IPS DF 19.7 (cell line): ENCODE results near the gene IP6K2.
"Not testable (repeated sequence)": the region's sequence is repeated elsewhere in the genome, so short reads cannot be mapped to it uniquely, and the experiment has no call there.

ENCODE experiments used
- DNase-seq: peaks from one replicate; pipeline ENCODE4 v3.0.0-alpha.2; 2013; ENCODE audit warnings: low read depth, low spot score

IP6K2 gene

GRCh38 chr3:48733752-48734518 is 16.9 kb upstream of the IP6K2 start:
- not testable (repeated sequence) for DNase-seq

GRCh38 chr3:48727511-48727910 is 10.5 kb upstream of the IP6K2 start:
- DNase-seq, result no peak

- DNase-seq, result not testable (repeated sequence)
Measured at GRCh38 chr3:48725185-48725855, 8.3 kb upstream of the IP6K2 start.

GRCh38 chr3:48723725-48724124 is 6.7 kb upstream of the IP6K2 start:
- no peak for DNase-seq

DNA sequence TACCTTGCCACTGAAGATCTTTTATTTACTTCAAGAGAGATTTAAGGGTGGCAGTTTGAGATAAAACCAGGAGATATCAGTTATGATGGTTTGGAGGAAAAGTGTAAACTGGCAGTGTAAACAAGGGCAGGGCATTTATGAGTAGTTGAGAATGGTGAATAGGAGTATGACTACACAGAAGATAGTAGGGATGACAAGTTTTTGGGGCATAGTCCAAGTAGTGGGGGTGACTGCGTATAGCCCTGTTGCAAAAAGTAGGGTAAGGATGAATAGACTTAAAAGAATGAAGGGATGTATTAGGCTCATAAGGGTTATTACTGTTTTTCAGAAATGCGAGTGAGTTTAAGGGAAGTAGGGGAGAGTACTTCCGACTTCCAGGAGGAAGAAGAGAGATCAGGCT is 6.3 kb upstream of the IP6K2 start:
- DNase-seq, result not testable (repeated sequence)

DNA sequence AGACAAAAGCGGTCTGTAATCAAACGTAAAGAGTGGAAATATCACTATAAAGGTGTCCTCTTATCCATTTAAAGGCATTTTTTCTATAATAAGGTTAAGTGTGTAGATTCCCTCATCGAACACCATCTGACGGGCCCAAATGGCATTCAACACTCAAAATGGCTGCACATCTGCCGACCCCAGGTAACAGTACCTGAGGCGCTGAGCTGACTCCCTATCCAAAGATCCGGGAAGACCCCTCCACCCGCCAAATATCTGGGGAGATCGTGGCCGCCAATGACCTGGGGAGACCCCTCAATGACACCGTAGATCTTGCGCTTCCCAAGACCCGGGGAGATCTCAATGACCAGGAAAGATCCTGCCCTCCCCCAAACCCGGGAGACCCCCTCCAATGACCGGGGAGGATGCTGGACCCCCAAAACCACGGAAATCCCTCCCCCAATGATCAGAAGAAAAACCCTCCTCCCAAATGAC is 476 bp downstream of the IP6K2 start:
- DNase-seq, result no peak

DNA sequence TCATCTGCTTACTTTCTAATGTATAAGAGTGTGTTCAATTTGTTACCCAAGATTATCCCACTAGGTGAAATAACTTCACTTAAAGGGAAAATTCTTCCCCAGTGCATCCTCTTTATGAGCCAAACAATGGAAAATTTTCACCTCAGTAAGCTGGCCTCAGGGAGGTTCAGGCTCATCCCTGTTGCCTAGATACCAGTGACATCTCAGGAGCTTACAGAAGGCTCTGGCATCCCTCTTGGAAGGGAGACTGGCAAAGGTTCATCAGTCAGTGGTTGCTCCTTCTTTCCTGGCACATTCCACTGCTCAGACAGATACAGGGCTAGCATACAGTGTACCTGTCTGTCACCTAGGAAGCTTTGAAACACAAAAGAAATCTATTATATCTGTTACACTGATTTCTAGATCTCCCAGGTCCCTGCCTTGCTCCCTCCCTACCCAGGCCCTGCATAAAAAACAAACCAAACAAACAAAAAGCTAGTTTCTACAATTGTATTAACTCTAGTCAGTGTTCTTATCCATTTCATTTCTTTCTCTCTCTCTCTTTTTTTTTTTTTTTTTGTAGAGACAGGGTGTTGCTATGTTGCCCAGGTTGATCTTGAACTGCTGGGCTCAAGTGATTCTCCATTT is 1.7 kb downstream of the IP6K2 start:
- DNase-seq, result no peak

DNA sequence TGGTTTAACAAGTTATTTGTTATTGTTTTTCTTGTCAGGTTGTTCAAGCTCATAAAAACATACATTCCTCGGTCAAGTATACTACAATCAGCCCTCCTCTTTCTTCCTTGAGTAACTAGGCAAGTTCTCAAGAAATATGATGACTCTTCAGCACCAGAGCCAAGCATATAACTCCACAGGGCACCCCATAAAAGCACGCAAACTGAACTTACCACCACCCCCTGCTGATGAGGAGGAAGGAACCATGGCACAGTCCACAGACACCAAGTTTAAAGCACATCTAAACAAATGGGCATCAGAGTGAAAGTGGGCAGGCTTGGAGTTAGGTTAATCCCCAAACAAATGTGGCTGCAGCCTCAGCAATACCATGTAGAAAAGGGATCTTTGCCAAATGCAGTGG is 5.3 kb downstream of the IP6K2 start:
- DNase-seq, result no peak

DNA sequence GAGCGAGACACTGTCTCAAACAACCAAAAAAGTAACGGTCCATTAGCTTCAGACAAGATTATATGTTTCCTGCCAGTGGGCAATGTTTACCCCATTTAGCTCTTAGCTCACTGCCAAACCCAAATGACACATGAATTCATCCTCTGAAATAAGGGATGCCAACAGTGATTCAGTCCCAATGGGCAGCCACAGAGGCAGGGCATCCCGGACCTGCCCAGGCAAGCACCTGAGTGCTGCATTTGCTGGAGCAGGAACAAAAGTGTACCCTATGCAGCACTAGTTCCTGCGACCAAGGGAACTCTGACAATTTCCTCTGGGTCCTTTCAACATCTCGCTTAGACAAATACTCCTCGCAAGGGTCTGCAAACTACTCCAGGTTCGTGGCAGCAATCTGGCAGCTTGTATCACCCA is 8.0 kb downstream of the IP6K2 start:
- DNase-seq, result no peak

DNA sequence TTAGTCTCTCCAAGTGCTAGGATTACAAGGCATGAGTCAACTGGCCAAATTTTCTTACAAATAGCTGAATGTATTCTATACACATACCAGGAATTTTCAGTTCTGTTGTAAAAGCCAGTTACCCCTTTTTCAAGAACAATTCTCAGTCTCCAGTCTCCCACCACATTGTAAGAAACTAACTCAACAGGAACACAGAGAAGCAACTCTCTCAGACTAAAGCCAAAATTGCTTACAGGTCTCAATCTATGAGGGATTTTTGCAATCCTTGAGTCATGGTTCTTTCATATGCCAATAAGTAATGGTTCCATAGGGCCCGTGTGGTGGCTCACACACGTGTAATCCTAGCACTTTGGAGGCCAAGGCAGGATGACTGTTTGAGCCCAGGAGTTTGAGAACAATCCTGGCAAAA is 8.5 kb downstream of the IP6K2 start:
- DNase-seq, result no peak

DNA sequence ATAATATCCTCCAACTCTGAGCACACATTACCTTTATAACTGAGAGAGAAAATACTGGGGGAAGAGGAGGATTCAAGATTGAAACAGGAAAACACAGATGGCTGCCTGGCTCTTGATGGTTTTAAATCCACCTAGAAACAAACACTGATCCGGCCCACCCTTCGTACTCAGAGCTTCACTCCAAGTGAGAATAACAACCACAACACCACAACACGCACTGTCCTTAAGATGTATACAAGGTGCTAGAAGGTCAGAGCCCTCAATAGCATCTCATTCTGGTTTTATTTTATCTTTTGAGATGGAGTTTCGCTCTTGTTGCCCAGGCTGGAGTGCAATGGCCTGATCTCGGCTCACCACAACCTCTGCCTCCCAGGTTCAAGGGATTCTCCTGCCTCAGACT is 9.9 kb downstream of the IP6K2 start:
- no peak for DNase-seq

GRCh38 chr3:48702320-48702920 is 14.6 kb downstream of the IP6K2 start:
- DNase-seq, result no peak

DNA sequence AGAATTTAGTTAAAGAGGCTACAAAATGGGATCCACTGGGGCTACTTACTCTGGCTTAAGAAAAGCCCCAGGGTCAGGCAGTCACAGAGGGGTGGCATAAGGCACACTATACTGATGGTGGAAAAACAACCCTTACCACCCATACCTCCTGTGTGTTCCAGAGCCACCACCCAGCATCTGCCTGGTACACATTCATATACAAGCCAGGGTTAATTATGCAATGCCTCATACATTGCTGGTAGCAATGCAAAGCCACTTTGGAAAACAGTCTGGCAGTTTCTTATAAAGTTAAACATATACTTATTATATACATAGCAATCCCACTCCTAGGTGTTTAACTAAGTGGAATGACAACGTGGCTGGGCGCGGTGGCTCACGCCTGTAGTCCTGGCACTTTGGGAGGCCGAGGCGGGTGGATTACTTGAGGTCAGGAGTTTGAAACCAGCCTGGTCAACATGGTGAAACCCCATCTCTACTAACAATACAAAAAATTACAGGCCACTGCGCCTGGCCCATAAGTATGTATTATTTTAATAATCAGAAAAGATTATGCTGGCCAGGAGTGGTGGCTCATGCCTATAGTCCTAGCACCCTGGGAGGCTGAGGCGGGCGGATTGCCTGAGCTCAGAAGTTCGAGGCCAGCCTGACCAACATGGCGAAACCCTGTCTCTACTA is 16.2 kb downstream of the IP6K2 start:
- DNase-seq, result no peak

DNA sequence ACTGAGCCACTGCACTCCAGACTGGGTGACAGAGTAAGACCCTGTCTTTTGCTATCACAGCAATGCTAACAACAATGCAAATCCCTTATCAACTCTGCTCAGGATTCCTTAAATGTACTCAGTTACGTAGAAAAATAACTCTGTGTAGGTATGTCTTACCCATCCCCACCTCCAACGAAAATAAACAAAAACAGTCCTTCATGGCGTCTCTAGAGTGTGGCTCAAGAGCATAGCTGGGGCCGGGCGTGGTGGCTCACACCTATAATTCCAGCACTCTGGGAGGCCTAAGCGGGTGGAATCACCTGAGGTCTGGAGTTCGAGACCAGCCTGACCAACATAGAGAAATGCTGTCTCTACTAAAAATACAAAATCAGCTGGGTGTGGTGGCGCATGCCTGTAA is 18.1 kb downstream of the IP6K2 start:
- DNase-seq, result no peak

DNA sequence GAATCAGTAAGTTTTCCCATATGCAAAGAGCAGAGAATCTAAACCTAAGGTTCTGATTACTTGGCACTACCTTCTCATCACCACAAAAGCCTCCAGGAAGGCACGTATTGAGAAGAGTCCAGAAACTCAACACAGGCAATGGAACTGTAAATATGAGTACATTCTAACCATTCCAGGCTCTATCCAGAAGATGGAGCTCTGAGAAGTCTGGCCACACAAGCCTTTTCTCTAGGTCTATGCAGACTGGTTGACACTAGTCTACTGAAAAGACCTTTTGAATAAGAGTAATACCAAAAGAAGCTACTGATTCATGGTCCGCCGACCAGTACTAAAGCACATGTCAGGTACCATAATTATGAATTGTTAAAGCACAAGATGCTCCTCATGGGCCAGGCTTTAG is 19.1 kb downstream of the IP6K2 start:
- no peak for DNase-seq

- DNase-seq, result no peak
Measured at GRCh38 chr3:48696601-48697000, 20.4 kb downstream of the IP6K2 start.

DNA sequence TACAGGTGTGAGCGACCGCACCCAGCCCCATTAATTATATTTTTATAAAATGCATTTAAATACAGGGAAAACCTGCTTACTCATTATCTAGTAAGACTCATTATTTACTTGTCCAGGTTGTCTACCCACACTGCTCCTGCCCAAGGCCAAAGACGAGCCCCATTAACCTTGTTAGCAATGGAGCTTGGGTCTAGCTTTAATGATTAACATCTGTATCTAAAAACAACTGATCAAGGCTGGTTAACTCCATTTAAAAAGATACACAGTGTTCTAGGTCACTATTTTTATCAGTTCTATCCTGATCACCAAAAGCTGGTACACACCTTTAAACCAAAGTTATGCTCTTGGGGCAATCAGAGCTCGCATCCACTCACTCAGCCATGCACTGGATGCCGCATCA is 20.9 kb downstream of the IP6K2 start:
- DNase-seq, result no peak

- DNase-seq, result no peak
Measured at GRCh38 chr3:48695393-48695753, 21.6 kb downstream of the IP6K2 start.

DNA sequence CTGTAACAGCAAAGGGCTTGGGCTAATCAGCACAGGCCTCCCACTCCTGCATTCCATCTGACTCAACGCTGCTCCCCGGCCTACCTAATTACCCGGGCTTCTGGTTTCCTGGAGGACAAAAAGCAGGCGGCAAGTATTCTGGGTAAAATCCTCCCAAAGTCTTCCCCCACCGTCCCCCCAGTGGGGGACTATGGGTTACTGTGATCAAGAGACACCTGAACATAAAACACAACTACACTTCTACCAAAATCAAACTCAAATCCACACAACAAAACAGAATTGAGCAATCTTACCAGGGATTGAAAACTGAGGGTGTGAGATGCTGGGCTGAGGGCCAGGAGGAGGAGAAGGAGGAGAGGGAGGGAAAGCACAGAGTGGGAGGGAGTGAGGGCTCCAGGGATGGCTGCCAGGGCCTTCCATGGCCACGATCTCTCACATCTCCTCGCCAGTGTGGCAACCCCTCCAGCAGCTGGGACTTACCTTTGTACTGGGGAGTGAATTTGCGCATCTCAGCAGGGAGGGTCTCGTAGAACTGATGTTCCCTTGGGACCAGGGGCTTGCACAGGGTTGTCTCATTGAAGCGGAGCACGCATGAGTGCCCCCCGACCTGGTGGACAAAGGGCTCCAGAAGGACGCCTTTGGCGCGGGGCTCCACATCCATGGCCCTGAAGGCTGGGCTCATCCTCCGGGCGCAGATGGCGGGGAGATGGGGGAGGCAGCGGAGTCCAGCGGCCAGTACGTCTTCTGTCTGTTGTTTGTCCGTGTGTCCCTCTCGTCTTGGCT is 22.2 kb downstream of the IP6K2 start:
- no peak for DNase-seq

DNA sequence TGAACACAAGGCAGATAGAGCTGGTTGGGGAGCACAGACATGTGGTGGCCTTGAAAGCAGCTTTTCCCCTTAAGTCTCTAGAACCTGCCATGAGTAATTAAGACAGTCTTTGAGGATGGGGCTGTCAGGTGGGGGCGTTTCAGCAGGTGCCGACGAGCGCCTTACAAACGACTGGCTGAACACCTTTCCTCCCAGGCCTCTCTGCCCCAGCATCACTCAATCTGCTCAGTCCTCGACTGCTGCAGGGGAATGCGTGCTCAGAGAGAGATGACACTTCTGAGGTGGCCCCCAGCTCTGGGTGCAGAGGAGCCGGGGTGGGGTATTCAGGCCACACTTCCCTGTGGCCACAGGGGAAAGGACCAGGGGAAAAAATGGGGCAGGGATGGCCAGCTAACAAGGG is 23.2 kb downstream of the IP6K2 start:
- DNase-seq, result no peak

- DNase-seq, result no peak
Measured at GRCh38 chr3:48692551-48692950, 24.5 kb downstream of the IP6K2 start.
